Naive thymus-derived CD4-positive, alpha-beta T cell (primary cell): ENCODE data around the gene ZNRF1. TPM values are rescaled to one million over a fixed set of nuclear protein-coding genes. Genes with fewer than 3 reads are reported as not detected.

Source experiments
- ATAC-seq: fragments of 150-1000 bp; cut with Tn5 transposase; 2 replicates; pipeline ENCODE4 v1.10.0; 2021; ENCODE audit warnings: mild to moderate bottlenecking, moderate library complexity
- CTCF ChIA-PET: fragments of 350-600 bp; sonication (Branson Sonifier 250); formaldehyde crosslinking; loops from one replicate; lab custom pipeline; 2021; ENCODE audit warnings: antibody characterized with exemption; lab: Charles Lee
- POLR2A ChIA-PET: fragments of 350-600 bp; sonication (Branson Sonifier 250); formaldehyde crosslinking; loops from one replicate; lab custom pipeline; 2021; ENCODE audit warnings: antibody characterized with exemption, inconsistent platforms; lab: Charles Lee
- DNase-seq, 9 donors: peaks; one replicate each; pipeline versions ENCODE4 v3.0.0 to v3.0.0-alpha.2; 2020 to 2022; ENCODE audit warnings: mixed read lengths in 1 of 9
- H3K27ac ChIP-seq: one replicate; pipeline ENCODE4 v1.7.0; 2013; ENCODE audit warnings: mild to moderate bottlenecking, low read depth, low read length, moderate library complexity
- H3K27me3 ChIP-seq, 2 donors: one replicate each; pipeline ENCODE4 v1.7.0; 2013; ENCODE audit warnings: low read length in 2 of 2, mild to moderate bottlenecking in 2 of 2, moderate library complexity in 2 of 2; ENCODE audit not compliant: control insufficient read depth in 2 of 2, insufficient read depth in 2 of 2
- H3K36me3 ChIP-seq, 3 experiments: 1 replicate in 2 of 3; 2 replicates in 1 of 3; pipeline ENCODE4 v1.7.0; 2013; ENCODE audit warnings: low read length in 3 of 3, mild to moderate bottlenecking in 3 of 3, moderate library complexity in 1 of 3; ENCODE audit not compliant: insufficient read depth in 3 of 3, control insufficient read depth in 2 of 3
- H3K4me1 ChIP-seq, 2 donors: one replicate each; pipeline ENCODE4 v1.7.0; 2013; ENCODE audit warnings: low read length in 2 of 2, mild to moderate bottlenecking in 2 of 2, moderate library complexity in 1 of 2; ENCODE audit not compliant: control insufficient read depth in 2 of 2, insufficient read depth in 2 of 2
- H3K4me3 ChIP-seq: 2 replicates; pipeline ENCODE4 v1.7.0; 2013; ENCODE audit warnings: mild to moderate bottlenecking, low read length
- H3K9me3 ChIP-seq, 3 experiments: 1 replicate in 2 of 3; 2 replicates in 1 of 3; pipeline ENCODE4 v1.7.0; 2013; ENCODE audit warnings: low read length in 3 of 3; ENCODE audit not compliant: control insufficient read depth in 2 of 3
- H3K27ac Mint-ChIP-seq, 9 donors: one replicate each; pipeline ENCODE4 v1.8.0; 2020 to 2022; ENCODE audit warnings: mixed read lengths in 9 of 9, mild to moderate bottlenecking in 8 of 9, moderate library complexity in 5 of 9, inconsistent platforms in 2 of 9
- H3K27me3 Mint-ChIP-seq, 5 donors: one replicate each; pipeline ENCODE4 v1.8.0; 2021 to 2022; ENCODE audit warnings: mixed read lengths in 5 of 5, mild to moderate bottlenecking in 1 of 5
- H3K36me3 Mint-ChIP-seq, 5 donors: one replicate each; pipeline ENCODE4 v1.8.0; 2020 to 2022; ENCODE audit warnings: mixed read lengths in 5 of 5, mild to moderate bottlenecking in 3 of 5, inconsistent platforms in 1 of 5
- H3K4me1 Mint-ChIP-seq, 7 donors: one replicate each; pipeline ENCODE4 v1.8.0; 2020 to 2022; ENCODE audit warnings: mixed read lengths in 7 of 7, mild to moderate bottlenecking in 3 of 7, inconsistent platforms in 1 of 7
- H3K4me3 Mint-ChIP-seq, 10 donors: one replicate each; pipeline ENCODE4 v1.8.0; 2020 to 2022; ENCODE audit warnings: mild to moderate bottlenecking in 10 of 10, mixed read lengths in 10 of 10, moderate library complexity in 6 of 10, inconsistent platforms in 2 of 10
- H3K9me3 Mint-ChIP-seq, 11 donors: one replicate each; pipeline ENCODE4 v1.8.0; 2020 to 2022; ENCODE audit warnings: mixed read lengths in 11 of 11, mild to moderate bottlenecking in 4 of 11, inconsistent platforms in 1 of 11, moderate library complexity in 1 of 11
- intact Hi-C, 2 donors: fragments of 100-400 bp; cut with micrococcal nuclease; formaldehyde crosslinking; loops; one replicate each; pipeline ENCODE4 v1.15.1; 2023
- polyA plus RNA-seq, 2 donors: library from polyadenylated mRNA; unstranded; fragments of 300-500 nt; fragmentation: Illumina TruSeq; gene quantifications; one replicate each; pipeline ENCODE4 v1.2.3, GENCODE V29; 2021
- total RNA-seq, 6 experiments: library from RNA in 5 of 6; stranded (reverse) in 5 of 6; gene quantifications; 1 replicate in 5 of 6; 2 replicates in 1 of 6; pipeline ENCODE4 v1.2.3 and lab custom pipeline; 2021 to 2026

The ZNRF1 gene
- total and polyA plus RNA-seq, 7 experiments from 2014 or later = 1.2 to 27.9 (median 2.1) TPM

GRCh38 chr16:75026892-75027391 is 28.1 kb downstream of the ZNRF1 start:
- H3K36me3 Mint-ChIP-seq = peaks cover under 1 to 12% (median 4%) of the 10 kb centered on the region in 5 donors
- H3K4me1 Mint-ChIP-seq = peaks cover 6 to 25% (median 18%) of the 10 kb centered on the region in 7 donors
- H3K27ac Mint-ChIP-seq = no peak overlapping the region
- Histone ChIP-seq H3K4me3 (no peak overlapping the region), H3K27ac (no peak overlapping the region), H3K36me3 (no peaks in the 10 kb centered on the region), H3K27me3 (no peaks in the 10 kb centered on the region), H3K9me3 (no peaks in the 10 kb centered on the region), H3K4me1 (peaks cover 0 to 8% of the 10 kb centered on the region in 2 donors)
- H3K27me3 Mint-ChIP-seq = no peaks in the 10 kb centered on the region
- intact Hi-C loops = no loop called here
- no peak overlapping the region for H3K4me3 Mint-ChIP-seq
- DNase-seq (no peak), ATAC-seq (no peak)
- CTCF ChIA-PET = no interaction called here
- POLR2A ChIA-PET = no interaction called here
- H3K9me3 Mint-ChIP-seq = peaks cover 0 to 6% (median 2%) of the 10 kb centered on the region in 11 donors

GRCh38 chr16:75027520-75028300 is 28.9 kb downstream of the ZNRF1 start:
- no peak overlapping the region for H3K4me3 ChIP-seq
- Mint-ChIP-seq H3K9me3 (peaks cover 0 to 3% (median under 1%) of the 10 kb centered on the region in 11 donors), H3K4me1 (peaks cover 4 to 26% (median 16%) of the 10 kb centered on the region in 7 donors), H3K36me3 (peaks cover 0 to 10% (median 2%) of the 10 kb centered on the region in 5 donors), H3K4me3 (no peak overlapping the region), H3K27me3 (no peaks in the 10 kb centered on the region), H3K27ac (no peak overlapping the region)
- H3K36me3 ChIP-seq = no peaks in the 10 kb centered on the region
- intact Hi-C loops = no loop called here
- no peaks in the 10 kb centered on the region for H3K27me3 ChIP-seq
- ATAC-seq = no peak
- ChIA-PET CTCF (no interaction called here), POLR2A (no interaction called here)
- no peak for DNase-seq
- no peak overlapping the region for H3K27ac ChIP-seq
- H3K4me1 ChIP-seq = peaks cover 0 to 8% of the 10 kb centered on the region in 2 donors
- H3K9me3 ChIP-seq = no peaks in the 10 kb centered on the region

GRCh38 chr16:75028544-75029135 is 29.8 kb downstream of the ZNRF1 start:
- peaks cover 0 to 8% of the 10 kb centered on the region in 2 donors for H3K4me1 ChIP-seq
- ATAC-seq (no peak), DNase-seq (no peak)
- Mint-ChIP-seq H3K4me1 (peaks cover 4 to 21% (median 14%) of the 10 kb centered on the region in 7 donors), H3K4me3 (no peak overlapping the region), H3K27ac (no peak overlapping the region), H3K27me3 (no peaks in the 10 kb centered on the region), H3K9me3 (peaks cover 0 to 1% (median 0%) of the 10 kb centered on the region in 11 donors), H3K36me3 (peaks cover 0 to 4% (median 0%) of the 10 kb centered on the region in 5 donors)
- no peaks in the 10 kb centered on the region for H3K9me3 ChIP-seq
- H3K4me3 ChIP-seq = no peak overlapping the region
- CTCF ChIA-PET = no interaction called here
- POLR2A ChIA-PET = no interaction called here
- no peak overlapping the region for H3K27ac ChIP-seq
- H3K36me3 ChIP-seq = no peaks in the 10 kb centered on the region
- intact Hi-C loops = no loop called here
- no peaks in the 10 kb centered on the region for H3K27me3 ChIP-seq

GRCh38 chr16:75029854-75030253 is 31.0 kb downstream of the ZNRF1 start:
- no peaks in the 10 kb centered on the region for H3K27me3 ChIP-seq
- H3K9me3 ChIP-seq = no peaks in the 10 kb centered on the region
- no peaks in the 10 kb centered on the region for H3K4me1 ChIP-seq
- DNase-seq = no peak
- ATAC-seq = no peak
- POLR2A ChIA-PET = no interaction called here
- Mint-ChIP-seq H3K4me3 (no peak overlapping the region), H3K4me1 (peaks cover 0 to 14% (median 5%) of the 10 kb centered on the region in 7 donors), H3K9me3 (peaks cover 0 to 1% (median 0%) of the 10 kb centered on the region in 11 donors), H3K27ac (no peak overlapping the region), H3K27me3 (no peaks in the 10 kb centered on the region), H3K36me3 (peaks cover 0 to 8% (median 0%) of the 10 kb centered on the region in 5 donors)
- H3K27ac ChIP-seq = no peak overlapping the region
- intact Hi-C loops = no loop called here
- H3K4me3 ChIP-seq = no peak overlapping the region
- no peaks in the 10 kb centered on the region for H3K36me3 ChIP-seq
- CTCF ChIA-PET = no interaction called here

GRCh38 chr16:75032655-75033054 is 33.8 kb downstream of the ZNRF1 start:
- no peaks in the 10 kb centered on the region for H3K27me3 Mint-ChIP-seq
- H3K27me3 ChIP-seq = no peaks in the 10 kb centered on the region
- ATAC-seq = no peak
- peaks cover 0 to 30% (median 3%) of the 10 kb centered on the region in 5 donors for H3K36me3 Mint-ChIP-seq
- H3K36me3 ChIP-seq = no peaks in the 10 kb centered on the region
- H3K4me1 Mint-ChIP-seq = peaks cover 0 to 10% (median 4%) of the 10 kb centered on the region in 7 donors
- H3K4me3 Mint-ChIP-seq = no peak overlapping the region
- no peak overlapping the region for H3K27ac ChIP-seq
- no peak for DNase-seq
- H3K27ac Mint-ChIP-seq = no peak overlapping the region
- intact Hi-C loops = no loop called here
- H3K4me3 ChIP-seq = no peak overlapping the region
- peaks cover 0 to 8% (median 0%) of the 10 kb centered on the region in 11 donors for H3K9me3 Mint-ChIP-seq
- no peaks in the 10 kb centered on the region for H3K4me1 ChIP-seq
- POLR2A ChIA-PET = no interaction called here
- CTCF ChIA-PET = no interaction called here
- no peaks in the 10 kb centered on the region for H3K9me3 ChIP-seq

- peaks cover 0 to 40% (median 6%) of the 10 kb centered on the region in 5 donors for H3K36me3 Mint-ChIP-seq
- no peaks in the 10 kb centered on the region for H3K27me3 Mint-ChIP-seq
- Histone ChIP-seq H3K27me3 (no peaks in the 10 kb centered on the region), H3K27ac (no peak overlapping the region), H3K9me3 (no peaks in the 10 kb centered on the region), H3K4me1 (peaks cover 0 to 3% of the 10 kb centered on the region in 2 donors), H3K4me3 (no peak overlapping the region), H3K36me3 (no peaks in the 10 kb centered on the region)
- peak overlapping the region in 1 of 9 donors; percentile 36 for H3K27ac Mint-ChIP-seq
- H3K4me1 Mint-ChIP-seq = peaks cover 0 to 18% (median 10%) of the 10 kb centered on the region in 7 donors
- ATAC-seq (no peak), DNase-seq (no peak)
- ChIA-PET POLR2A (no interaction called here), CTCF (no interaction called here)
- peaks cover 0 to 10% (median 0%) of the 10 kb centered on the region in 11 donors for H3K9me3 Mint-ChIP-seq
- H3K4me3 Mint-ChIP-seq = no peak overlapping the region
- intact Hi-C loops = no loop called here
Observed at GRCh38 chr16:75035410-75035968, 36.7 kb downstream of the ZNRF1 start.
